Measurements from ENCODE around the gene RBAK. TPM values are rescaled to one million over a fixed set of nuclear protein-coding genes. Genes with fewer than 3 reads are reported as not detected.
"Not testable (repeated sequence)": the region's sequence is repeated elsewhere in the genome, so short reads cannot be mapped to it uniquely, and the experiment has no call there.

Gene RBAK
- total and polyA plus RNA-seq, 4 donors: 11.4 to 17.5 (median 16.4) TPM

GRCh38 chr7:5015936-5016335, 29.7 kb upstream of the RBAK start:
- H3K27ac ChIP-seq (ENCODE audit: low read depth, low read length); H3K36me3 ChIP-seq (ENCODE audit: control insufficient read depth, insufficient read depth, low read length); H3K4me3 ChIP-seq (ENCODE audit: low read depth, low read length); H3K4me1 ChIP-seq (ENCODE audit: control insufficient read depth, insufficient read depth, low read length); H3K9me3 ChIP-seq (ENCODE audit: control insufficient read depth, insufficient read depth, low read length); DNase-seq (ENCODE audit: low read depth in 4 of 6, low spot score in 6 of 6); H3K27me3 ChIP-seq (ENCODE audit: control insufficient read depth, insufficient read depth, low read length): not testable (repeated sequence)
- WGBS (ENCODE audit: insufficient coverage): 87% methylated on average over 6 of the region's 6 CpGs

GRCh38 chr7:5017626-5018025, 28.0 kb upstream of the RBAK start:
- H3K27ac ChIP-seq (ENCODE audit: low read depth, low read length); H3K27me3 ChIP-seq (ENCODE audit: control insufficient read depth, insufficient read depth, low read length); H3K36me3 ChIP-seq (ENCODE audit: control insufficient read depth, insufficient read depth, low read length); H3K4me1 ChIP-seq (ENCODE audit: control insufficient read depth, insufficient read depth, low read length); DNase-seq (ENCODE audit: low read depth in 4 of 6, low spot score in 6 of 6); H3K4me3 ChIP-seq (ENCODE audit: low read depth, low read length); H3K9me3 ChIP-seq (ENCODE audit: control insufficient read depth, insufficient read depth, low read length): not testable (repeated sequence)
- 85% methylated on average over 5 of the region's 12 CpGs for WGBS (ENCODE audit: insufficient coverage)

- 97% methylated on average over 9 of the region's 9 CpGs for WGBS (ENCODE audit: insufficient coverage)
- Histone ChIP-seq H3K36me3 (ENCODE audit: control insufficient read depth, insufficient read depth, low read length) (no peaks in the 10 kb centered on the region), H3K27me3 (ENCODE audit: control insufficient read depth, insufficient read depth, low read length) (no peaks in the 10 kb centered on the region), H3K9me3 (ENCODE audit: control insufficient read depth, insufficient read depth, low read length) (no peaks in the 10 kb centered on the region), H3K4me3 (ENCODE audit: low read depth, low read length) (no peak overlapping the region), H3K27ac (ENCODE audit: low read depth, low read length) (no peak overlapping the region), H3K4me1 (ENCODE audit: control insufficient read depth, insufficient read depth, low read length) (no peaks in the 10 kb centered on the region)
- DNase-seq (ENCODE audit: low read depth in 4 of 6, low spot score in 6 of 6): no peak
Observed at GRCh38 chr7:5020098-5020497, 25.6 kb upstream of the RBAK start.

GRCh38 chr7:5020976-5021550, 24.6 kb upstream of the RBAK start:
- H3K27me3 ChIP-seq (ENCODE audit: control insufficient read depth, insufficient read depth, low read length); H3K4me3 ChIP-seq (ENCODE audit: low read depth, low read length); H3K27ac ChIP-seq (ENCODE audit: low read depth, low read length); H3K36me3 ChIP-seq (ENCODE audit: control insufficient read depth, insufficient read depth, low read length); H3K4me1 ChIP-seq (ENCODE audit: control insufficient read depth, insufficient read depth, low read length); DNase-seq (ENCODE audit: low read depth in 4 of 6, low spot score in 6 of 6); H3K9me3 ChIP-seq (ENCODE audit: control insufficient read depth, insufficient read depth, low read length): not testable (repeated sequence)
- 90% methylated on average over 2 of the region's 14 CpGs for WGBS (ENCODE audit: insufficient coverage)

- H3K4me1 ChIP-seq (ENCODE audit: control insufficient read depth, insufficient read depth, low read length); H3K36me3 ChIP-seq (ENCODE audit: control insufficient read depth, insufficient read depth, low read length); H3K9me3 ChIP-seq (ENCODE audit: control insufficient read depth, insufficient read depth, low read length); H3K27me3 ChIP-seq (ENCODE audit: control insufficient read depth, insufficient read depth, low read length); DNase-seq (ENCODE audit: low read depth in 4 of 6, low spot score in 6 of 6); H3K27ac ChIP-seq (ENCODE audit: low read depth, low read length); H3K4me3 ChIP-seq (ENCODE audit: low read depth, low read length): not testable (repeated sequence)
- WGBS (ENCODE audit: insufficient coverage): 89% methylated on average over 5 of the region's 12 CpGs
Observed at GRCh38 chr7:5023626-5024025, 22.0 kb upstream of the RBAK start.

DNA sequence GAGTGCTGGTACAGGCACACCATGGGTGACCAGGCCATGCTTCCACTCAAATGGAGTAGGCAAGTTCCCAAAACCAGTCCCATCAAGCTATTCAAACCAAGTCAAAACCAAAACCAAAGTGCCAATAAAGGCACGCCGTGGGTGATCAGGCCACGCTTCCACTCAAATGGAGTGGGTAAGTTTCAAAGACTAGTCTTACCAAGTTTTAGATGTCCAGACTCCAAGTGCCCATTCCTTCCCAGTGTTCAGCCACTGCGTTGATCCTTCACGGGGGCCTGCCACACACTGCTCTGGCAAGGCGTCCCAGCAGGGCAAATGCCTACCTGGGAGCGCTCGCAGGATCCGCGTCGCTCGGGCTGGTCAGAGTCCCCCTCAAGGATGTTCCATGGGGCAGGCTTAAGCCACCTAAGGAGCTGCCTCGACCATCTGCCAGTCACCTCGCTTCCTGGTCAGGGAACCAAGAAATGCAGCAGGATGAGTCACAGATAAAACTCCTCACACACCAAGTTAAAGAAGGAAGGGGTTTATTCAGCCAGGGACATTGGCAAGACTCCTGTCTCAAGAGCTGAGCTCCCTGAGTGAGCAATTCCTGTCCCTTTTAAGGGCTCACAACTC, 17.8 kb upstream of the RBAK start:
- DNase-seq (ENCODE audit: low read depth in 4 of 6, low spot score in 6 of 6); H3K4me1 ChIP-seq (ENCODE audit: control insufficient read depth, insufficient read depth, low read length); H3K4me3 ChIP-seq (ENCODE audit: low read depth, low read length); H3K9me3 ChIP-seq (ENCODE audit: control insufficient read depth, insufficient read depth, low read length); H3K27me3 ChIP-seq (ENCODE audit: control insufficient read depth, insufficient read depth, low read length); H3K36me3 ChIP-seq (ENCODE audit: control insufficient read depth, insufficient read depth, low read length); H3K27ac ChIP-seq (ENCODE audit: low read depth, low read length): not testable (repeated sequence)
- 100% methylated on average over 12 of the region's 14 CpGs for WGBS (ENCODE audit: insufficient coverage)

GRCh38 chr7:5033186-5033585, 12.5 kb upstream of the RBAK start:
- H3K4me3 ChIP-seq (ENCODE audit: low read depth, low read length); H3K9me3 ChIP-seq (ENCODE audit: control insufficient read depth, insufficient read depth, low read length); H3K4me1 ChIP-seq (ENCODE audit: control insufficient read depth, insufficient read depth, low read length); H3K36me3 ChIP-seq (ENCODE audit: control insufficient read depth, insufficient read depth, low read length); H3K27ac ChIP-seq (ENCODE audit: low read depth, low read length); H3K27me3 ChIP-seq (ENCODE audit: control insufficient read depth, insufficient read depth, low read length); DNase-seq (ENCODE audit: low read depth in 4 of 6, low spot score in 6 of 6): not testable (repeated sequence)
- WGBS (ENCODE audit: insufficient coverage): 90% methylated on average over 3 of the region's 10 CpGs

GRCh38 chr7:5035276-5035675, 10.4 kb upstream of the RBAK start:
- peaks cover 2% of the 10 kb centered on the region for H3K36me3 ChIP-seq (ENCODE audit: control insufficient read depth, insufficient read depth, low read length)
- no peak for DNase-seq (ENCODE audit: low read depth in 4 of 6, low spot score in 6 of 6)
- no peak overlapping the region for H3K27ac ChIP-seq (ENCODE audit: low read depth, low read length)
- no peaks in the 10 kb centered on the region for H3K27me3 ChIP-seq (ENCODE audit: control insufficient read depth, insufficient read depth, low read length)
- no peak overlapping the region for H3K4me3 ChIP-seq (ENCODE audit: low read depth, low read length)
- H3K9me3 ChIP-seq (ENCODE audit: control insufficient read depth, insufficient read depth, low read length): no peaks in the 10 kb centered on the region
- WGBS (ENCODE audit: insufficient coverage): 85% methylated on average over 9 of the region's 9 CpGs
- no peaks in the 10 kb centered on the region for H3K4me1 ChIP-seq (ENCODE audit: control insufficient read depth, insufficient read depth, low read length)

GRCh38 chr7:5036446-5036845, 9.2 kb upstream of the RBAK start:
- Histone ChIP-seq H3K4me1 (ENCODE audit: control insufficient read depth, insufficient read depth, low read length) (no peaks in the 10 kb centered on the region), H3K9me3 (ENCODE audit: control insufficient read depth, insufficient read depth, low read length) (no peaks in the 10 kb centered on the region), H3K36me3 (ENCODE audit: control insufficient read depth, insufficient read depth, low read length) (peaks cover 2% of the 10 kb centered on the region), H3K27ac (ENCODE audit: low read depth, low read length) (no peak overlapping the region), H3K27me3 (ENCODE audit: control insufficient read depth, insufficient read depth, low read length) (no peaks in the 10 kb centered on the region), H3K4me3 (ENCODE audit: low read depth, low read length) (no peak overlapping the region)
- DNase-seq (ENCODE audit: low read depth in 4 of 6, low spot score in 6 of 6): no peak
- WGBS (ENCODE audit: insufficient coverage): 76% methylated on average over 9 of the region's 9 CpGs

GRCh38 chr7:5041047-5041446, 4.6 kb upstream of the RBAK start:
- H3K27ac ChIP-seq (ENCODE audit: low read depth, low read length): no peak overlapping the region
- no peaks in the 10 kb centered on the region for H3K27me3 ChIP-seq (ENCODE audit: control insufficient read depth, insufficient read depth, low read length)
- DNase-seq (ENCODE audit: low read depth in 4 of 6, low spot score in 6 of 6): no peak
- WGBS (ENCODE audit: insufficient coverage): 89% methylated on average over 3 of the region's 5 CpGs
- peaks cover 8% of the 10 kb centered on the region for H3K4me1 ChIP-seq (ENCODE audit: control insufficient read depth, insufficient read depth, low read length)
- H3K4me3 ChIP-seq (ENCODE audit: low read depth, low read length): no peak overlapping the region
- H3K36me3 ChIP-seq (ENCODE audit: control insufficient read depth, insufficient read depth, low read length): no peaks in the 10 kb centered on the region
- H3K9me3 ChIP-seq (ENCODE audit: control insufficient read depth, insufficient read depth, low read length): no peaks in the 10 kb centered on the region

Measured in spinal cord (tissue), 10 donors.